ENCODE data around the gene DNM3. TPM values are rescaled to one million over a fixed set of nuclear protein-coding genes. Genes with fewer than 3 reads are reported as not detected.

Gene DNM3
- total and polyA plus RNA-seq, 10 of the 15 experiments (the other 5 are each of a cell fraction or from before 2014, with no cell fraction given) = 0.03 to 1.5 (median 0.08) TPM; not detected in 3

DNA sequence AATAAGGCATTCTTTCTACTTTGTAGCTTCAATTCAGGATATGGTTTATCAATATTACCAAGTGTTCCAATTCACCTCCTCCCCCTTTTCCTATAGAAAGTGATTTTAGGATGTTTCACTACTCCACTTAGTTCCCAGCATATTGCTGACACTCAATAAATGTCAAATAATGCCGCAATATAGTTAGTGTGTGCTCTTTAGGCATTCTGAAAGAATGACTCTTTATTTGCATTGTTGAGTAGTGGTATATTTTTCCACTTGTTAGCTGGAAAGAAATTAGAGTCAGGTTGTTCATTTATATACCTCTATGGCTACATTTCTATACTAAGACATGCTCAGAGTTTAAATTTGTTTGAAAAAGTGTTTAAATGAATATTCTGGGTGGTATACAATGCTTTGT, 424.6 kb downstream of the DNM3 start:
- ChIA-PET POLR2A (no interaction called here), RAD21 (ENCODE audit: unreplicated experiment) (no interaction called here), CTCF (no interaction called here), SMC1A (ENCODE audit: uncharacterized antibody, unreplicated experiment) (interaction anchor here (0.8 to 1.0 kb wide), 3 partner anchors 9 to 264 kb away, joined by 3 read pairs; no protein-coding TSS in a partner anchor)
- DNase-seq (ENCODE audit: low read depth, low spot score) (no peak), ATAC-seq (no peak), FAIRE-seq (no peak)
- no TSS peak for BruUV-seq (replicated peaks)
- Histone ChIP-seq H3K4me2 (ENCODE audit: control insufficient read depth, insufficient read depth) (no peak overlapping the region), H2AFZ (ENCODE audit: control insufficient read depth, low read depth, low read length) (no peak overlapping the region), H4K20me1 (ENCODE audit: control insufficient read depth, insufficient read depth) (no peaks in the 10 kb centered on the region), H3K4me3 (no peak overlapping the region), H3K9me3 (replicated peaks; ENCODE audit: control insufficient read depth, insufficient read depth, low read length) (peaks cover 4% of the 10 kb centered on the region; the same call in 2 of the 3 replicates), H3K27me3 (replicated peaks in 1 of 2; ENCODE audit: control insufficient read depth in 2 of 2, insufficient read depth in 2 of 2, low read length in 1 of 2) (no peaks in the 10 kb centered on the region), H3K36me3 (ENCODE audit: control insufficient read depth in 2 of 2, insufficient read depth in 2 of 2, low read length in 1 of 2) (no peaks in the 10 kb centered on the region), H3K4me1 (ENCODE audit: control insufficient read depth, insufficient read depth, low read length) (peaks cover 6% of the 10 kb centered on the region; the same call in 1 of the 2 replicates), H3K9ac (ENCODE audit: control insufficient read depth, insufficient read depth, low read length) (no peak overlapping the region), H3K27ac (ENCODE audit: control insufficient read depth, insufficient read depth) (no peak overlapping the region), H3K79me2 (ENCODE audit: control insufficient read depth, insufficient read depth, low read length) (no peaks in the 10 kb centered on the region)
- TF ChIP-seq TCF3 (IDR thresholded peaks at IDR 0.05; ENCODE audit: borderline replicate concordance, insufficient read depth, low read depth, low read length) = no peak
- TF ChIP-seq BRCA1 (IDR thresholded peaks at IDR 0.05; ENCODE audit: low read depth, low read length) = no peak
- TF ChIP-seq GATAD2B (conservative IDR thresholded peaks at IDR 0.05; ENCODE audit: low read depth) = no peak
- no peak for TF ChIP-seq ZNF217 (IDR thresholded peaks at IDR 0.05)
- TF ChIP-seq ZNF207 (IDR thresholded peaks at IDR 0.05; ENCODE audit: borderline replicate concordance) = no peak
- TF ChIP-seq SMAD1 (IDR thresholded peaks at IDR 0.05; ENCODE audit: low read depth, partially characterized antibody) = no peak
- TF ChIP-seq RELB (IDR thresholded peaks at IDR 0.05; ENCODE audit: low read depth) = no peak
- no peak for TF ChIP-seq CHD2 (IDR thresholded peaks at IDR 0.05; ENCODE audit: borderline replicate concordance, low read depth, low read length)
- TF ChIP-seq, protein P1, sequence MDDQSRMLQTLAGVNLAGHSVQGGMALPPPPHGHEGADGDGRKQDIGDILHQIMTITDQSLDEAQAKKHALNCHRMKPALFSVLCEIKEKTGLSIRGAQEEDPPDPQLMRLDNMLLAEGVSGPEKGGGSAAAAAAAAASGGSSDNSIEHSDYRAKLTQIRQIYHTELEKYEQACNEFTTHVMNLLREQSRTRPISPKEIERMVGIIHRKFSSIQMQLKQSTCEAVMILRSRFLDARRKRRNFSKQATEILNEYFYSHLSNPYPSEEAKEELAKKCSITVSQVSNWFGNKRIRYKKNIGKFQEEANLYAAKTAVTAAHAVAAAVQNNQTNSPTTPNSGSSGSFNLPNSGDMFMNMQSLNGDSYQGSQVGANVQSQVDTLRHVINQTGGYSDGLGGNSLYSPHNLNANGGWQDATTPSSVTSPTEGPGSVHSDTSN (IDR thresholded peaks at IDR 0.05; ENCODE audit: insufficient replicate concordance, low read depth, low read length) = no peak
- TF ChIP-seq MEF2A (IDR thresholded peaks at IDR 0.05; ENCODE audit: insufficient read depth, low read depth, low read length) = no peak
- WGBS (ENCODE audit: insufficient coverage, insufficient replicate concordance, low lambda C conversion rate, missing lambda C conversion rate) = 83% methylated on average over 1 of the region's 1 CpG
- in situ Hi-C loops (cut with MboI) = no loop called here
- intact Hi-C loops (cut with micrococcal nuclease; ENCODE audit: unreplicated experiment) = no loop called here

Data from GM12878 (cell line).